ENCODE results near the gene KCNMB2.

Gene KCNMB2

DNA sequence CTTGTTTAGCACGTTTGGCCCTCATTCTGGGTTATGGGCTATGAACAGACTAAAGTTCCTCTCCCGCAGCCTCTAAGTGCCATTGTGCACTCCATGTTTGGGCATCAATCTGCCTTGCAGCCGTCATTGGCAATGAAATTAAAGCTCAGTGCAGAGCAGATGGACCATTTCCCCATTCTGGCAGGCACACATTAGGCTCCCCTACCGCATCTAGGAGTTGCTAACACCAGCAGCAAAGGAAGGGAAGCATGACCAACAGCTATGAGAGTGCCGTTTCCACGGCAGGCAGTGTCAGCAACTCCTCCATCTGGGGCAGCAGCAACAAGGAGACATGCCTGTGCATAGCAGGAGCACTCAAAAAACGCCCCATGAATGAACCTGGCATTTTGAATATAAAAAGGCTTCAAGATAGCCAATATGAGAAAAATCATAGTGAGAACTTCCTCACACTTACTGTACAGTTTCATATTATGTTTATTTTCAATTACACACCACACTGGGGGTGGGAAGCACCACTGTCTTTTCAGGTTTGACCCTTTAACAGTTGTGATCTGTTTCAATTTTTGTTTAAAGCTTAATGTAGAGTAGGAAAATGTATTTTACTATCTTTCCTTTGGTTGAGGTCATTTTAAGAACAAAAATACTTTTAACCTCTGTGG lies 218.7 kb downstream of the KCNMB2 start:
- H3K4me3 ChIP-seq (ENCODE audit: low read length): no peak overlapping the region
- no peak overlapping the region for H3K9ac ChIP-seq (ENCODE audit: low read length)
- H3K27me3 ChIP-seq (ENCODE audit: control insufficient read depth, insufficient read depth, low read length): no peaks in the 10 kb centered on the region
- H3K36me3 ChIP-seq (ENCODE audit: control insufficient read depth, insufficient read depth, low read length): no peaks in the 10 kb centered on the region
- peaks cover 7% of the 10 kb centered on the region for H3K4me1 ChIP-seq (ENCODE audit: control insufficient read depth, insufficient read depth, low read length)
- no peaks in the 10 kb centered on the region for H3K9me3 ChIP-seq (ENCODE audit: control insufficient read depth, low read length)

DNA sequence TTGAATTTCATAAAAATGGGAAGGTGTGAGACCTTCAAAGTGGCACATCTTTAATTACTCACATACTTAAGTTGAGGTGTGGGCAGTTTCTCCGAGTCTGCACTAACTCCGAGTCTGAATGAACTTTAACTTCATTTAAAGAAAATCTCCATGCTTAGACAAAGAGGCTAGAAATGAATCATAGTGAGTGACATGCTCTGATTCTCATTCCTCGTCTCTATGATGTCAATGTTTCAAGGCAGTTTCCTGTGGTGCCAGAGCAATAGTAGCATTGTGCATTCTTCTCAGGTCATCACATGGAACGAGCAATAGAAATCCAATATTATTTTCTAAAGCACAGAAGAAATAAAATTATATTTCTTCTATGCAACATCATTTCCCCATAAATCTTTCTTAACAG lies 224.8 kb downstream of the KCNMB2 start:
- Histone ChIP-seq H3K36me3 (ENCODE audit: control insufficient read depth, insufficient read depth, low read length) (no peaks in the 10 kb centered on the region), H3K27me3 (ENCODE audit: control insufficient read depth, insufficient read depth, low read length) (no peaks in the 10 kb centered on the region), H3K4me3 (ENCODE audit: low read length) (no peak overlapping the region), H3K9me3 (ENCODE audit: control insufficient read depth, low read length) (no peaks in the 10 kb centered on the region), H3K4me1 (ENCODE audit: control insufficient read depth, insufficient read depth, low read length) (no peaks in the 10 kb centered on the region), H3K9ac (ENCODE audit: low read length) (no peak overlapping the region)

DNA sequence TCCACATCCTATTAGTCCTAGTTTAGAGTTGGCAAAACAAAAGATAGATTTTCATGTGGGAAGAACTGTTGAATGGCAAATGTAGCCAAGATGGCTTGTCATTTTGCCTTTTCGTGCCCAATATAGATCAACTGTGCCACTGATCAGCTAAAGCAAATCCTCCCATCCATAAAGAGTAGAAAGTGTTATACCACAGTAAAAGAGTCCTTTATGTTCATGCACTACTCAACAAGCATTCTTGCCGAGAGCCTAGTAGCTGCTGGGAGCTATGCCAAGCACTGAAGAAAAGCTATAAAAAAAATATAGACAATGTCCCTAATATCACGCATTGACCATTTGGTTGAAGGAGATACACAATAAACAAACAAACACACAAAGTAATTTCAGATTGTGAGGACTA lies 225.2 kb downstream of the KCNMB2 start:
- H3K27me3 ChIP-seq (ENCODE audit: control insufficient read depth, insufficient read depth, low read length): no peaks in the 10 kb centered on the region
- H3K36me3 ChIP-seq (ENCODE audit: control insufficient read depth, insufficient read depth, low read length): no peaks in the 10 kb centered on the region
- no peaks in the 10 kb centered on the region for H3K9me3 ChIP-seq (ENCODE audit: control insufficient read depth, low read length)
- no peak overlapping the region for H3K9ac ChIP-seq (ENCODE audit: low read length)
- H3K4me3 ChIP-seq (ENCODE audit: low read length): no peak overlapping the region
- no peaks in the 10 kb centered on the region for H3K4me1 ChIP-seq (ENCODE audit: control insufficient read depth, insufficient read depth, low read length)

DNA sequence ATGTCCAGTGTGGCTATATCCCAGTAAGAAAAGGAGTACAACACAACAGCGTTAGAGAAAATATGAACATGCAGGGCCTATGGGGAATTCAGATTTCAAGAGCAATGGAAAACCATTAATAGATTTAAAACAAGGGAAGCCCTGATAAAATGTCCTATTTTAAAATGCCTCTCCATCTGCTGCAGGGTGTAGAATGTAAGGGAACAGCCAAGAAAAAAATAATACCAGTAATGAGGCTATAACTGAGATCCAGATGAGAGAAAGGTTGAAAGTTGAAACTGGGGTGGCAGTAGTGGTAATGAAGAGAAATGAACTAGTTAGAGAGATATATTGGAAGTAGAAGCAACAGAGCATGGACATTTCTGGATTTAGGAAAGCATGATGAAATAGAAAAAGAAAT lies 226.1 kb downstream of the KCNMB2 start:
- Histone ChIP-seq H3K27me3 (ENCODE audit: control insufficient read depth, insufficient read depth, low read length) (no peaks in the 10 kb centered on the region), H3K9ac (ENCODE audit: low read length) (no peak overlapping the region), H3K4me1 (ENCODE audit: control insufficient read depth, insufficient read depth, low read length) (no peaks in the 10 kb centered on the region), H3K4me3 (ENCODE audit: low read length) (no peak overlapping the region), H3K9me3 (ENCODE audit: control insufficient read depth, low read length) (no peaks in the 10 kb centered on the region), H3K36me3 (ENCODE audit: control insufficient read depth, insufficient read depth, low read length) (no peaks in the 10 kb centered on the region)

DNA sequence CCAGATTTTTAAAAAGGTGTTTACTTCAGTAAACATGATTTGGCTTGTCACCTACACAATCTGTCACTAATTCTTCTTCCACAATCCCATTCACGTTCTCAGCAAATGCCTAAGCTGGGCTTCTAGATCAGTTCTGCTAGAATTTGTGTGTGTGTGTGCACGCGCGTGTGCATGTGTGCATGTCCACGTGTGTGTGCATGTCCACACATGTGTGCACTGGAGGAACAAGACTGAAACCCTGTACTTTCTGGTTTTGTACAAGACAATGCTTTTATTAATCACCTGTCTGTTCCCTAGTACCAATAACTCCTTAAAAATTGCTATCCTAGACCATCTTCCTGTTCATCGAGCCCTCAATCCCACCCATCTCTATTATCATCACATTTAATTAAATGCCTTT lies 229.2 kb downstream of the KCNMB2 start:
- Histone ChIP-seq H3K4me1 (ENCODE audit: control insufficient read depth, insufficient read depth, low read length) (no peaks in the 10 kb centered on the region), H3K4me3 (ENCODE audit: low read length) (no peak overlapping the region), H3K27me3 (ENCODE audit: control insufficient read depth, insufficient read depth, low read length) (no peaks in the 10 kb centered on the region), H3K36me3 (ENCODE audit: control insufficient read depth, insufficient read depth, low read length) (no peaks in the 10 kb centered on the region), H3K9me3 (ENCODE audit: control insufficient read depth, low read length) (no peaks in the 10 kb centered on the region), H3K9ac (ENCODE audit: low read length) (no peak overlapping the region)

DNA sequence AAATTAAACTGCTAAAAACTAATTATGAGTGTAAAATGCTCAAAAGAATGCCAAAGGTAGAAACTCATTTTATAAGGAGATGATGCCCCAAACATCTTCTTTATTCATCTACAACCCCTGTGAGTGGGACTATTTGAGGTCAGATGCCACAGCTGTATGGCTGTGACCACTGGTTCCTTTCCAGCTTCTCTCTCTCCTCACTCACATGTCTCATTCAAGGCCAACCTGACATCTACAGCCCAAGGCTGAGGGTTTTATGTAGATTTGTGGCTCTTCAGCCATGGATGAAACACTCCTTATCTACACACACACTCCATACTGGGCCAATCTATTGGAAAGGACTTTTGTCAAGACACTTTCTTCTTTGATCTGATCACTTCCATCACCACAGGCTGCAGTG lies 231.3 kb downstream of the KCNMB2 start:
- Histone ChIP-seq H3K36me3 (ENCODE audit: control insufficient read depth, insufficient read depth, low read length) (no peaks in the 10 kb centered on the region), H3K9me3 (ENCODE audit: control insufficient read depth, low read length) (no peaks in the 10 kb centered on the region), H3K4me1 (ENCODE audit: control insufficient read depth, insufficient read depth, low read length) (no peaks in the 10 kb centered on the region), H3K4me3 (ENCODE audit: low read length) (no peak overlapping the region), H3K27me3 (ENCODE audit: control insufficient read depth, insufficient read depth, low read length) (no peaks in the 10 kb centered on the region), H3K9ac (ENCODE audit: low read length) (no peak overlapping the region)

DNA sequence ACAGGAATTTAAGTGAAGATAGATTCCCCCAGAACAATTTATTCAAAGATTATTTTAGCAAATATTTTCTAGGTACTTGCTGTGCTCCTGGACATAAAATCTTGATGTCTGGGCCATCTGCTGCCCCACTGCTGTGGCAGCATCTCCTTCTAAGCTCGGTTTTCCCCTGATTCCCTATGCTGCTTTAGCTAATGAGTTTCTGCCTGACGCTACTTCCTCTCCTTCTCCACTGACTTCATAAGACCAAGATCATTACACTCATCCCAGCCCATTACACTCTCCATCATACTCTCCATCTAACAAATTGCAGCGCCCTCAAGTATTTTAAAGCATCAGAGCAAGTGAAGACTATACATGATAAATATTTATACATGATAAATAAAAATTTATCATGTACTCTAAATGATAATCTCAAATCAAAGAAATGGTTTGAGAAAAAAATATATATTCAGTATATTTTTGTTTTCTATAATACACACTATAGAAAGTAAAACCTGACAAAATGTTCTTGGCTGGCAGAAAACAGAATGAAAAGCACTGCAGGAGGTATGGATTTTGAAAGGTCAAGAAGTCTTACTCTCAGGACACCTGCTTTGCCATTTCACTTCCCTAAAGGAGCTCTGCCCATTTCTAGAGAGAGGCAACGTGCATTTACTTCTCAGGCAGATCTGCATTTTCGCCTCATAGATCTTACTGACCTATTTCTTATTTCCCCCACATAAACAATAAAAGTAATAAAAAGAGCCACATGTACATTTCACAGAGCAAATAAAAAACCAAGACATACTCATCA lies 232.0 kb downstream of the KCNMB2 start:
- no peak overlapping the region for H3K4me3 ChIP-seq (ENCODE audit: low read length)
- no peaks in the 10 kb centered on the region for H3K9me3 ChIP-seq (ENCODE audit: control insufficient read depth, low read length)
- H3K27me3 ChIP-seq (ENCODE audit: control insufficient read depth, insufficient read depth, low read length): no peaks in the 10 kb centered on the region
- H3K36me3 ChIP-seq (ENCODE audit: control insufficient read depth, insufficient read depth, low read length): no peaks in the 10 kb centered on the region
- H3K4me1 ChIP-seq (ENCODE audit: control insufficient read depth, insufficient read depth, low read length): no peaks in the 10 kb centered on the region
- H3K9ac ChIP-seq (ENCODE audit: low read length): no peak overlapping the region

DNA sequence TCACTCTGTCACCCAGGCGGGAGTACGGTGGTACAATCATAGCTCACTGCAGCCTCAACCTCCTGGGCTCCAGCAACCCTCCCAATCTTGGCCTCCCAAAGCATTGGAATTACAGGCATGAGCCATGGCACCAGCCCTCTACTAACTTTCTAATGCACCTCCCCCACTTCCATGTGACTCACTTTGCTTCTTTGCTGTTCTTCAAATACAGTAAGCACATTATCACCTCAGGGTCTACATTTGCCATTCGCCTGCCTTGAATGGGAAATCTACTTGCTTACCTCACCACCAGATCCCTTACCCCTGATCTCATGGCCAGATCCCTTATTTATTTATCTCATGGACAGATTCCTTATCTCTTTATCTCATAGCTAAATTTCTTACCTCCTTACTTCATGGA lies 235.3 kb downstream of the KCNMB2 start:
- no peaks in the 10 kb centered on the region for H3K4me1 ChIP-seq (ENCODE audit: control insufficient read depth, insufficient read depth, low read length)
- H3K9ac ChIP-seq (ENCODE audit: low read length): no peak overlapping the region
- H3K36me3 ChIP-seq (ENCODE audit: control insufficient read depth, insufficient read depth, low read length): no peaks in the 10 kb centered on the region
- no peaks in the 10 kb centered on the region for H3K27me3 ChIP-seq (ENCODE audit: control insufficient read depth, insufficient read depth, low read length)
- H3K9me3 ChIP-seq (ENCODE audit: control insufficient read depth, low read length): no peaks in the 10 kb centered on the region
- no peak overlapping the region for H3K4me3 ChIP-seq (ENCODE audit: low read length)

DNA sequence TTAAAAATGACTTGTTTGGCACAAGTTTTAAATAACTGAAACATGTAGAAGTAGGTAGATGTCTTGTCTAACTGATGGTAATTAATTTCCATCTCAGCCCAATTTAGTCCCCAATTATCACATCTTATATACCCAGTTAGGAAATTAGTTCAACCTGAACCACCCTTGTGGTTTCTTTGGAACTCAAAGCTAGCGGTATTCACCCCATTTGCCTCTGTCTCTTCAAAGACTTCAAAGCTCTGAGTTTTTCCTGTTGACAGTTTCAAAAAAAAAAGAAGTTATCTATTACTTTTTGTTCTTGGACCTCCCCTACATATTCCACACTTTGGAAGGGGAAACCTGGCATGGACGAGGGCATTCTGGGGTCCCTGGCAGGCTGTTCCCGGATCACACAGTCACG lies 236.5 kb downstream of the KCNMB2 start:
- Histone ChIP-seq H3K27me3 (ENCODE audit: control insufficient read depth, insufficient read depth, low read length) (no peaks in the 10 kb centered on the region), H3K9ac (ENCODE audit: low read length) (no peak overlapping the region), H3K4me1 (ENCODE audit: control insufficient read depth, insufficient read depth, low read length) (no peaks in the 10 kb centered on the region), H3K9me3 (ENCODE audit: control insufficient read depth, low read length) (no peaks in the 10 kb centered on the region), H3K4me3 (ENCODE audit: low read length) (no peak overlapping the region), H3K36me3 (ENCODE audit: control insufficient read depth, insufficient read depth, low read length) (no peaks in the 10 kb centered on the region)

DNA sequence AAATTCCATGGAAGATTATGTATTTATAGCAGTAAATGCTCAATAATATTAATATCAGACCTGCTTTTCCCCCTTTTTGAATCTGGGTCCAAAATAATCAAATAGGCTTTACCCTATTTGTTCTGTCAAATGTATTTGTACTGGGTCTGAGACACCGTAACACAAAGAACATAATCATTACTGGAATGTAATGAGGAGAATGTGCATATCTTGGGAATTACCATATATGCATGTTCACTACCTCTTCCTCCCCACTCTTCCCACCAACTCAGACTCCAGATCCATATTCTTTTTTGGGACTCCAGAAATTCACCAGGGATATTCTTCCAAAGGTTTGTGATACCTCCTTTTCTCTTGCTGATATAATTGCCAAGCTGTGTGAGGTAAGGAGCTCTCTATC lies 237.1 kb downstream of the KCNMB2 start:
- no peak overlapping the region for H3K4me3 ChIP-seq (ENCODE audit: low read length)
- H3K4me1 ChIP-seq (ENCODE audit: control insufficient read depth, insufficient read depth, low read length): no peaks in the 10 kb centered on the region
- no peaks in the 10 kb centered on the region for H3K36me3 ChIP-seq (ENCODE audit: control insufficient read depth, insufficient read depth, low read length)
- H3K9me3 ChIP-seq (ENCODE audit: control insufficient read depth, low read length): no peaks in the 10 kb centered on the region
- H3K9ac ChIP-seq (ENCODE audit: low read length): no peak overlapping the region
- no peaks in the 10 kb centered on the region for H3K27me3 ChIP-seq (ENCODE audit: control insufficient read depth, insufficient read depth, low read length)

DNA sequence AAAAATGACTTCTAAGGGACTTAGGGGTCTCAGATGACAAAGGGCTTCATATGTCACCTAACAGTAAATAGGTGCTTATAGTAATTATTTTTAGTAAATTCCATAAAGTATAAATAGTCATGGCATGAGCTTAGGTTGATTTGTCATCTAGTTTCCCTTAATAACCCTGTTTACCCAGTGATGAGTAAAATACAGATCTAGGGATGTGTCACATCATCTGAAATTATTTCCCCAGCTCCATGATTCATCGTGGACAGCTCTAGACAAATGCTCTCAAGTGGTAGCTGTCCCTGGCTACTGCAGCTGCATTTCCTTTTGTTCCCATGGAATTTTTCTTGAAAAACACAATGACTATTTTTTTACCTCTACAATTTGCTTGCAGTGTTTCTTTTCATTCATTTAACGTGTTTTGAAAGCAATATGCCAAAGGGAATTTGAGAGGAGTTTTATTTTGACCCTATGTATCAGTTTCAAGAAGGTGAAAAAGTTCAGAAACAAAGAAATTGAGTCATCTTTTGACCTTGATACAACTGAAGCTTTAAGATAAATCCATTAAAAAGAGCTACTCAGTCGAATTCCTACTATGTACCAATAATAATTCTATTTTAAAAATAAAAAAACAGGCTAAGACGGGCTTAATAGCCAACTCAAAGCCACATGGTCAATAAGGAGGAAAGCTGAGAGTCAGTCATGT lies 241.6 kb downstream of the KCNMB2 start:
- Histone ChIP-seq H3K9me3 (ENCODE audit: control insufficient read depth, low read length) (no peaks in the 10 kb centered on the region), H3K9ac (ENCODE audit: low read length) (no peak overlapping the region)

DNA sequence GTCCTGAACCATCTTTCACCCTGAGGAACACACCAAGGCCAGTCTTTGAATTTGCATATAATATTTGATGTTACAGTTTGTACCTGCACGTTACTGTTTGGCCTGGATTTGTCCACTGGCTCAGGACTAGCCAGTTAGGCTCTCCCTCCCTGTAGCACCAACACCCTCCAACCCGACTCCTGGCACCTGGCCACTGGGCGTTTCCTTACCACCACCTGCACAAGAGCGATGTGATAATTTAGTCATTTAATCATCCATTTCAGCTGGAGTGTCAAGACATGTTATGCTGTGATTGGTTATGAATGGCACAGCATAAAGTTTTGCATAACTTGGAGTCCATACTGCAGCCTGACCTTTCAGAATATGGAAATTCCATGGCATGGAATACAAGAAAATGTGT lies 242.4 kb downstream of the KCNMB2 start:
- no peak overlapping the region for H3K9ac ChIP-seq (ENCODE audit: low read length)
- H3K27me3 ChIP-seq (ENCODE audit: control insufficient read depth, insufficient read depth, low read length): no peaks in the 10 kb centered on the region
- no peaks in the 10 kb centered on the region for H3K36me3 ChIP-seq (ENCODE audit: control insufficient read depth, insufficient read depth, low read length)
- H3K4me1 ChIP-seq (ENCODE audit: control insufficient read depth, insufficient read depth, low read length): no peaks in the 10 kb centered on the region
- no peaks in the 10 kb centered on the region for H3K9me3 ChIP-seq (ENCODE audit: control insufficient read depth, low read length)
- no peak overlapping the region for H3K4me3 ChIP-seq (ENCODE audit: low read length)

More for the DNA sequence above, 241.6 kb downstream of the KCNMB2 start:
- no peaks in the 10 kb centered on the region for H3K27me3 ChIP-seq (ENCODE audit: control insufficient read depth, insufficient read depth, low read length)
- no peaks in the 10 kb centered on the region for H3K4me1 ChIP-seq (ENCODE audit: control insufficient read depth, insufficient read depth, low read length)
- no peaks in the 10 kb centered on the region for H3K36me3 ChIP-seq (ENCODE audit: control insufficient read depth, insufficient read depth, low read length)
- no peak overlapping the region for H3K4me3 ChIP-seq (ENCODE audit: low read length)

Data from mucosa of stomach (tissue), 1 donor.